H1 (cell line): Measurements from ENCODE around the gene DKKL1. TPM values are rescaled to one million over a fixed set of nuclear protein-coding genes. Genes with fewer than 3 reads are reported as not detected.

Source experiments
- CTCF ChIA-PET: fragments of 300-600 bp; sonication (Branson Sonifier 250); formaldehyde crosslinking; loops from one replicate; lab custom pipeline; 2021; ENCODE audit not compliant: partially characterized antibody; lab: Charles Lee
- POLR2A ChIA-PET: fragments of 300-600 bp; sonication (Branson Sonifier 250); formaldehyde crosslinking; loops from one replicate; lab custom pipeline; 2021; ENCODE audit warnings: inconsistent platforms; ENCODE audit not compliant: partially characterized antibody; lab: Charles Lee
- DNase-seq, 2 experiments: peaks; one replicate each; pipeline versions ENCODE4 v3.0.0 to v3.0.0-alpha.2; 2010 to 2022; ENCODE audit warnings: low spot score in 2 of 2, low read depth in 1 of 2, mixed read lengths in 1 of 2
- FAIRE-seq: peaks from 2 replicates; lab custom pipeline; 2011; peaks lifted over from hg19 to GRCh38; lab: Jason Lieb, UNC
- H2AFZ ChIP-seq: 2 replicates; pipeline ENCODE4 v1.8.1; 2012; ENCODE audit warnings: low read length, inconsistent platforms
- H2AK5ac ChIP-seq: 2 replicates; pipeline ENCODE4 v1.6.1; 2013; ENCODE audit warnings: low read depth, low read length
- H2BK120ac ChIP-seq: replicated peaks from 2 replicates; pipeline ENCODE3; 2013; ENCODE audit warnings: low read depth, low read length, inconsistent platforms
- H2BK12ac ChIP-seq: 2 replicates; pipeline ENCODE4 v1.6.1; 2013; ENCODE audit warnings: low read depth, low read length
- H2BK15ac ChIP-seq: 2 replicates; pipeline ENCODE4 v1.6.1; 2013; ENCODE audit warnings: low read length
- H2BK20ac ChIP-seq: 2 replicates; pipeline ENCODE4 v1.6.1; 2013; ENCODE audit warnings: low read length
- H2BK5ac ChIP-seq: 2 replicates; pipeline ENCODE4 v1.6.1; 2013; ENCODE audit warnings: low read depth, low read length
- H3K14ac ChIP-seq: 2 replicates; pipeline ENCODE4 v1.6.1; 2013; ENCODE audit warnings: inconsistent platforms; ENCODE audit not compliant: insufficient read length
- H3K18ac ChIP-seq: 2 replicates; pipeline ENCODE4 v1.6.1; 2013; ENCODE audit warnings: low read length; ENCODE audit errors: extremely low read depth
- H3K23ac ChIP-seq: 2 replicates; pipeline ENCODE4 v1.6.1; 2013; ENCODE audit warnings: inconsistent platforms; ENCODE audit not compliant: insufficient read length
- H3K23me2 ChIP-seq: 2 replicates; pipeline ENCODE4 v1.6.1; 2013; ENCODE audit warnings: low read depth, low read length
- H3K27ac ChIP-seq: 2 replicates; pipeline ENCODE4 v1.6.1; 2011; ENCODE audit warnings: low read depth, low read length, inconsistent platforms
- H3K27me3 ChIP-seq, 4 experiments: replicated peaks in 1 of 4; 1 replicate in 1 of 4; 2 replicates in 3 of 4; pipeline versions ENCODE4 v1.6.1 to v1.8.1; 2011 to 2013; ENCODE audit warnings: low read length in 3 of 4, mild to moderate bottlenecking in 3 of 4, inconsistent platforms in 2 of 4, mixed read lengths in 2 of 4, moderate library complexity in 1 of 4; ENCODE audit not compliant: control insufficient read depth in 3 of 4, insufficient read depth in 3 of 4; ENCODE audit errors: extremely low read depth in 1 of 4
- H3K36me3 ChIP-seq, 4 experiments: 2 replicates each; pipeline versions ENCODE4 v1.6.1 to v1.8.1; 2011 to 2013; ENCODE audit warnings: mild to moderate bottlenecking in 4 of 4, low read length in 3 of 4, moderate library complexity in 2 of 4, control low read depth in 1 of 4, inconsistent platforms in 1 of 4; ENCODE audit not compliant: insufficient read depth in 4 of 4, control insufficient read depth in 2 of 4
- H3K4ac ChIP-seq: replicated peaks from 2 replicates; pipeline ENCODE3; 2013; ENCODE audit warnings: low read length, low read depth, mixed read lengths, inconsistent platforms; ENCODE audit not compliant: insufficient read length
- H3K4me1 ChIP-seq, 4 experiments: replicated peaks in 1 of 4; 1 replicate in 1 of 4; 2 replicates in 3 of 4; pipeline versions ENCODE4 v1.6.1 to v1.8.1; 2011 to 2013; ENCODE audit warnings: low read length in 3 of 4, inconsistent platforms in 2 of 4, mixed read lengths in 1 of 4; ENCODE audit not compliant: insufficient read depth in 4 of 4, control insufficient read depth in 3 of 4
- H3K4me2 ChIP-seq, 2 experiments: 2 replicates each; pipeline versions ENCODE4 v1.6.1 to v1.8.1; 2011 to 2013; ENCODE audit warnings: low read depth in 2 of 2, low read length in 2 of 2, control low read depth in 1 of 2, inconsistent platforms in 1 of 2, mild to moderate bottlenecking in 1 of 2; ENCODE audit not compliant: insufficient read depth in 1 of 2
- H3K4me3 ChIP-seq, 4 experiments: fragments of 200-600, 300-600 bp in 1 of 4; sonication (generic), shearing (Covaris generic), sonication (Bioruptor Twin) in 1 of 4; 2 replicates each; pipeline versions ENCODE4 v1.5.1 to v1.8.1; 2011 to 2016; ENCODE audit warnings: low read length in 4 of 4, low read depth in 3 of 4, control low read depth in 2 of 4, inconsistent platforms in 2 of 4, mild to moderate bottlenecking in 2 of 4, mixed read lengths in 1 of 4, moderate library complexity in 1 of 4; ENCODE audit not compliant: insufficient read depth in 2 of 4; ENCODE audit errors: extremely low read depth in 1 of 4
- H3K56ac ChIP-seq: replicated peaks from 2 replicates; pipeline ENCODE3; 2013; ENCODE audit warnings: low read depth, mild to moderate bottlenecking, mixed read lengths, low read length, inconsistent platforms; ENCODE audit not compliant: insufficient read length
- H3K79me1 ChIP-seq: 2 replicates; pipeline ENCODE4 v1.6.1; 2013; ENCODE audit warnings: low read depth, low read length, control low read depth
- H3K79me2 ChIP-seq, 2 experiments: 2 replicates each; pipeline versions ENCODE4 v1.6.1 to v1.8.1; 2012 to 2013; ENCODE audit warnings: low read length in 2 of 2, mild to moderate bottlenecking in 2 of 2, inconsistent platforms in 1 of 2; ENCODE audit not compliant: insufficient read depth in 2 of 2, control insufficient read depth in 1 of 2
- H3K9ac ChIP-seq, 4 experiments: replicated peaks in 1 of 4; 1 replicate in 1 of 4; 2 replicates in 3 of 4; pipeline versions ENCODE4 v1.6.1 to v1.8.1; 2011 to 2013; ENCODE audit warnings: low read depth in 3 of 4, low read length in 3 of 4, control low read depth in 2 of 4, mild to moderate bottlenecking in 2 of 4, moderate library complexity in 2 of 4, inconsistent platforms in 1 of 4; ENCODE audit errors: extremely low read depth in 1 of 4
- H3K9me3 ChIP-seq, 2 experiments: 2 replicates each; pipeline versions ENCODE4 v1.6.1 to v1.8.1; 2012 to 2013; ENCODE audit warnings: mild to moderate bottlenecking in 2 of 2, moderate library complexity in 2 of 2, control low read depth in 1 of 2, inconsistent platforms in 1 of 2, low read depth in 1 of 2, low read length in 1 of 2, mixed read lengths in 1 of 2; ENCODE audit not compliant: insufficient read depth in 2 of 2
- H4K20me1 ChIP-seq, 2 experiments: replicated peaks in 1 of 2; 2 replicates each; pipeline versions ENCODE3 to v1.8.1; 2011 to 2013; ENCODE audit warnings: inconsistent platforms in 2 of 2, low read length in 2 of 2, mild to moderate bottlenecking in 1 of 2; ENCODE audit not compliant: insufficient read depth in 2 of 2, control insufficient read depth in 1 of 2
- H4K5ac ChIP-seq: 2 replicates; pipeline ENCODE4 v1.6.1; 2013; ENCODE audit warnings: low read length, low read depth, mixed read lengths, inconsistent platforms; ENCODE audit not compliant: insufficient read length
- H4K8ac ChIP-seq: 2 replicates; pipeline ENCODE4 v1.8.0; 2013; ENCODE audit warnings: mild to moderate bottlenecking, moderate library complexity, low read length, inconsistent platforms; ENCODE audit not compliant: insufficient read depth; ENCODE audit errors: extremely low read depth
- H4K91ac ChIP-seq: replicated peaks from 2 replicates; pipeline ENCODE3; 2013; ENCODE audit warnings: low read length, mixed read lengths, inconsistent platforms; ENCODE audit not compliant: insufficient read length
- CTCF ChIP-seq, 3 experiments: IDR thresholded peaks; 1 replicate in 2 of 3; 2 replicates in 1 of 3; pipeline versions ENCODE4 v1.5.1 to v1.6.1; 2011; ENCODE audit warnings: low read length in 3 of 3, mild to moderate bottlenecking in 3 of 3, inconsistent platforms in 2 of 3, low read depth in 1 of 3, moderate library complexity in 1 of 3; ENCODE audit not compliant: insufficient read depth in 1 of 3; ENCODE audit errors: control extremely low read depth in 1 of 3
- GABPA ChIP-seq: IDR thresholded peaks from 2 replicates; pipeline ENCODE4 v1.6.1; 2011; ENCODE audit warnings: mild to moderate bottlenecking, low read length, moderate library complexity, borderline replicate concordance; ENCODE audit not compliant: insufficient read depth
- GTF2F1 ChIP-seq: IDR thresholded peaks from 2 replicates; pipeline ENCODE4 v1.6.1; 2012; ENCODE audit warnings: low read depth, low read length, improper control_type of control experiment, borderline replicate concordance
- KDM5A ChIP-seq: fragments of 200-600 bp; IDR thresholded peaks from 2 replicates; pipeline ENCODE4 v1.7.1; 2012; ENCODE audit warnings: mild to moderate bottlenecking, low read length, inconsistent platforms, mixed read lengths
- RNF2 ChIP-seq: fragments of 200-900, 300-1000 bp; sonication (generic); IDR thresholded peaks from 2 replicates; pipeline ENCODE4 v1.7.1; 2016; ENCODE audit warnings: borderline replicate concordance, low read depth, mild to moderate bottlenecking, antibody characterized with exemption, low read length; ENCODE audit not compliant: poor library complexity, severe bottlenecking; ENCODE audit errors: missing control alignments
- SP1 ChIP-seq: IDR thresholded peaks from 2 replicates; pipeline ENCODE4 v1.6.1; 2011; ENCODE audit warnings: low read depth, low read length
- TAF1 ChIP-seq: IDR thresholded peaks from 2 replicates; pipeline ENCODE4 v1.6.1; 2011; ENCODE audit warnings: mild to moderate bottlenecking, low read depth, low read length
- WGBS, 2 experiments: shearing (Covaris generic) in 1 of 2; methylation state at CpG; one replicate each; pipeline versions ENCODE4 v1.1.6 to v1.1.7; 2013 to 2015; ENCODE audit warnings: low lambda C conversion rate in 2 of 2, mixed read lengths in 2 of 2, inconsistent platforms in 1 of 2, low coverage in 1 of 2, missing lambda C conversion rate in 1 of 2; ENCODE audit not compliant: insufficient replicate concordance in 2 of 2, insufficient coverage in 1 of 2, insufficient read length in 1 of 2; ENCODE audit errors: extremely low coverage in 1 of 2, missing lambda C conversion rate in 1 of 2; 5-methylcytosine and 5-hydroxymethylcytosine counted together
- polyA plus RNA-seq, 7 experiments: library from polyadenylated mRNA; depleted of rRNA in 3 of 7; stranded (reverse) in 5 of 7; unstranded in 2 of 7; fragments of >200 nt in 5 of 7; fragments of 200-250 nt in 2 of 7; gene quantifications; 1 replicate in 5 of 7; 2 replicates in 1 of 7; 4 replicates in 1 of 7; pipeline versions ENCODE4 v1.2.1 to v1.2.3, GENCODE V29; 2011 to 2013; ENCODE audit warnings: missing spikeins in 2 of 7, mixed read lengths in 2 of 7
- total RNA-seq: library from RNA; stranded (reverse); fragmentation: NEBNext Ultra II Directional; extraction: Animal tissue kit (Norgen Biotek cat#: 25700); gene quantifications from 2 replicates; pipeline ENCODE4 v1.2.1, GENCODE V29; 2021
- TF ChIP-seq, protein P1 (sequence below): IDR thresholded peaks from 2 replicates; pipeline ENCODE4 v1.6.1; 2011; ENCODE audit warnings: low read depth, mild to moderate bottlenecking, low read length; ENCODE audit not compliant: insufficient read depth

The DKKL1 gene
- total and polyA plus RNA-seq, 2 of the 8 experiments (the other 6 are each of a cell fraction or from before 2014, with no cell fraction given) = 2.6 to 6.8 TPM

- FAIRE-seq (no peak), DNase-seq (no peak)
- Histone ChIP-seq H2BK20ac (no peak overlapping the region), H3K9me3 (no peaks in the 10 kb centered on the region), H2BK5ac (no peak overlapping the region), H3K4me1 (peaks cover 0 to 17% (median 10%) of the 10 kb centered on the region in 4 experiments; a peak in 6 of 7 replicates), H2BK15ac (no peak overlapping the region), H3K4ac (no peak overlapping the region), H3K36me3 (peaks cover 0 to 4% (median 1%) of the 10 kb centered on the region in 4 experiments; a peak in 3 of 8 replicates), H3K79me1 (no peaks in the 10 kb centered on the region), H3K23ac (no peak overlapping the region), H4K8ac (no peak overlapping the region), H3K27me3 (peaks cover 0 to 10% (median 3%) of the 10 kb centered on the region in 4 experiments; a peak in 4 of 7 replicates), H2BK12ac (no peak overlapping the region), H2AFZ (no peak overlapping the region), H3K4me2 (no peak overlapping the region), H3K27ac (no peak overlapping the region), H3K79me2 (no peaks in the 10 kb centered on the region), H2BK120ac (no peak overlapping the region), H4K5ac (no peak overlapping the region), H3K56ac (no peak overlapping the region), H3K9ac (no peak overlapping the region), H2AK5ac (no peak overlapping the region; the same call in 1 of the 2 replicates), H3K18ac (no peak overlapping the region), H4K20me1 (peaks cover 2 to 17% of the 10 kb centered on the region in 2 experiments), H3K23me2 (peaks cover 13% of the 10 kb centered on the region), H3K4me3 (no peak overlapping the region), H3K14ac (no peak overlapping the region), H4K91ac (no peak overlapping the region)
- WGBS, 2 experiments = 93% methylated on average over 14 of the region's 14 CpGs; no CpG with 5 or more reads in 1 of the 2 experiments
- CTCF ChIA-PET = interaction anchor here (1.3 to 1.8 kb wide), 2 partner anchors 8 to 35 kb away, joined by 5 to 8 read pairs; no protein-coding TSS in a partner anchor
- POLR2A ChIA-PET = interaction anchor here (0.7 to 6.9 kb wide), 5 partner anchors 10 to 85 kb away, joined by 3 to 63 read pairs (median 3); partner anchors contain the start of genes DKKL1 and TEAD2
- TF ChIP-seq KDM5A = no peak
- no peak for TF ChIP-seq TAF1
- no peak for TF ChIP-seq SP1
- TF ChIP-seq CTCF (IDR thresholded peaks at IDR 0.05; ENCODE audit: control extremely low read depth in 1 of 3, insufficient read depth in 1 of 3, low read depth in 1 of 3, low read length in 3 of 3) = no peak
- no peak for TF ChIP-seq RNF2
- TF ChIP-seq GTF2F1 = no peak
- no peak for TF ChIP-seq GABPA
- TF ChIP-seq, protein P1, sequence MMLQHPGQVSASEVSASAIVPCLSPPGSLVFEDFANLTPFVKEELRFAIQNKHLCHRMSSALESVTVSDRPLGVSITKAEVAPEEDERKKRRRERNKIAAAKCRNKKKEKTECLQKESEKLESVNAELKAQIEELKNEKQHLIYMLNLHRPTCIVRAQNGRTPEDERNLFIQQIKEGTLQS = no peak
These were observed 27.7 kb upstream of the DKKL1 start for GRCh38 chr19:49335784-49336481.
